Osteocyte (in vitro differentiated cells): Measurements from ENCODE around the gene TDRD1. TPM values are rescaled to one million over a fixed set of nuclear protein-coding genes. Genes with fewer than 3 reads are reported as not detected.

Source experiments
- DNase-seq: peaks from one replicate; pipeline ENCODE4 v3.0.0; 2021; ENCODE audit warnings: mixed read lengths; ENCODE audit not compliant: unreplicated experiment; ENCODE audit errors: extremely low spot score
- H3K27ac Mint-ChIP-seq: one replicate; pipeline ENCODE4 v1.8.0; 2021; ENCODE audit warnings: mild to moderate bottlenecking, mixed read lengths; ENCODE audit not compliant: unreplicated experiment
- H3K27me3 Mint-ChIP-seq: one replicate; pipeline ENCODE4 v1.8.0; 2021; ENCODE audit warnings: mixed read lengths; ENCODE audit not compliant: unreplicated experiment
- H3K36me3 Mint-ChIP-seq: one replicate; pipeline ENCODE4 v1.8.0; 2021; ENCODE audit warnings: mixed read lengths; ENCODE audit not compliant: unreplicated experiment
- H3K4me1 Mint-ChIP-seq: one replicate; pipeline ENCODE4 v1.8.0; 2021; ENCODE audit warnings: mixed read lengths; ENCODE audit not compliant: unreplicated experiment
- H3K4me3 Mint-ChIP-seq: one replicate; pipeline ENCODE4 v1.8.0; 2021; ENCODE audit warnings: mild to moderate bottlenecking, moderate library complexity, mixed read lengths; ENCODE audit not compliant: unreplicated experiment
- H3K9me3 Mint-ChIP-seq: one replicate; pipeline ENCODE4 v1.8.0; 2021; ENCODE audit warnings: mixed read lengths; ENCODE audit not compliant: unreplicated experiment
- total RNA-seq: library from RNA; stranded (reverse); gene quantifications from 2 replicates; pipeline ENCODE4 v1.2.1, GENCODE V29; 2021
- TF ChIP-seq, protein P1 (sequence below): fragments of 200-600 bp; sonication (generic); IDR thresholded peaks from 2 replicates; pipeline ENCODE4 v1.5.0; 2021; ENCODE audit warnings: antibody characterized with exemption, mild to moderate bottlenecking, moderate library complexity

TDRD1 gene
- total RNA-seq, 1 donor from 2014 or later = not detected

DNA sequence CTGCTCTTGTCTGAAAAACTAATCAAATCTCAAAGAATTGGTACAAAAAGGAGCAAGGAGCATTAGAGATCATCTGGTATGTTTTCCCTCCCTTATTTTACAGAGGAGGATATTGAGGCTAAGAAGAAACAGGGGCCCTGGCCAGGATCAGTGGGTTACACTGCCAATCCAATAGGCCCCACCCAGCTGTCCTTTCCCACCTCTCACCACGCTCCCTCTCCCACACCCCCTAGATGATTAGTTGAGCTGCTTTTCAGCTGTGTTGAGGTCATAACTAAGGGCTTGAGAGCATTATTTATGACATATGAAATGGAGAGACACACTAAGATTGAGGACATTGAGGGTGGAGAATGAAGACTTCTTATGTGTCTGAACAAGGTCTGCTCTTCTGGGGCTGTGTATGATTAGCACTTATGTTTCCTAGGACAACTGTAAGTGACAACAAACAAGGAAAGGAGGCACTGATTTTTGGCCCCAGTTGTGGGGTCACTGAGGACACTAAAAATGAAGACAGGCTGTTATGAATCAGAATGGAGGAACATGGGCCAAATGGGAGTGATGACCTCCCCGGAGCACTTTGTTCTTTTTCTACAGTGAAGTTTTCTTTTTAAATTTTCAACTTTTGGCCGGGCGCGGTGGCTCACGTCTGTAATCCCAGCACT, 86.4 kb downstream of the TDRD1 start:
- Mint-ChIP-seq H3K9me3 (no peaks in the 10 kb centered on the region), H3K27ac (no peak overlapping the region), H3K36me3 (no peaks in the 10 kb centered on the region), H3K27me3 (no peaks in the 10 kb centered on the region), H3K4me1 (peaks cover 5% of the 10 kb centered on the region), H3K4me3 (no peak overlapping the region)
- TF ChIP-seq, protein P1, sequence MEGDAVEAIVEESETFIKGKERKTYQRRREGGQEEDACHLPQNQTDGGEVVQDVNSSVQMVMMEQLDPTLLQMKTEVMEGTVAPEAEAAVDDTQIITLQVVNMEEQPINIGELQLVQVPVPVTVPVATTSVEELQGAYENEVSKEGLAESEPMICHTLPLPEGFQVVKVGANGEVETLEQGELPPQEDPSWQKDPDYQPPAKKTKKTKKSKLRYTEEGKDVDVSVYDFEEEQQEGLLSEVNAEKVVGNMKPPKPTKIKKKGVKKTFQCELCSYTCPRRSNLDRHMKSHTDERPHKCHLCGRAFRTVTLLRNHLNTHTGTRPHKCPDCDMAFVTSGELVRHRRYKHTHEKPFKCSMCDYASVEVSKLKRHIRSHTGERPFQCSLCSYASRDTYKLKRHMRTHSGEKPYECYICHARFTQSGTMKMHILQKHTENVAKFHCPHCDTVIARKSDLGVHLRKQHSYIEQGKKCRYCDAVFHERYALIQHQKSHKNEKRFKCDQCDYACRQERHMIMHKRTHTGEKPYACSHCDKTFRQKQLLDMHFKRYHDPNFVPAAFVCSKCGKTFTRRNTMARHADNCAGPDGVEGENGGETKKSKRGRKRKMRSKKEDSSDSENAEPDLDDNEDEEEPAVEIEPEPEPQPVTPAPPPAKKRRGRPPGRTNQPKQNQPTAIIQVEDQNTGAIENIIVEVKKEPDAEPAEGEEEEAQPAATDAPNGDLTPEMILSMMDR = no peak
- DNase-seq = no peak

DNA sequence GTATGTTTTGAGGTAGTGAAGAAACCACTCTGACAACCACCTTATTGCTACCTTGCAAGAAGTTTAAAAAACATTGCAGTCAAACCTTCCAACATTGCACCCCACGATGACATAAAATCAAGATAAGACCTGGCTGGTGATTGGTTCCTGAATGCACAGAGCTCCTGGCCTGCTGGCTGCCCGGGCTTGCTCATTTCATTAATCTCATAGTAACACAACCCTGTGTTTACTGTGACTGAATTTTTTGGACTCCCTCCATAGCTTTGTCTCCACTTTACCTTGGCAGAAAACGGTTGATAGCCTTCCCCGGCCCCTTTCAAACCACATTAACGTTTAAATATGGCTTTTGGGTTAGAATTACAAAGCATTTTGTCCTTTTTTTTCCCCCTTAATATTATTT, 87.4 kb downstream of the TDRD1 start:
- no peak overlapping the region for H3K27ac Mint-ChIP-seq
- H3K36me3 Mint-ChIP-seq = no peaks in the 10 kb centered on the region
- no peaks in the 10 kb centered on the region for H3K9me3 Mint-ChIP-seq
- H3K27me3 Mint-ChIP-seq = no peaks in the 10 kb centered on the region
- DNase-seq = no peak
- no peak overlapping the region for H3K4me3 Mint-ChIP-seq
- TF ChIP-seq, protein P1 = no peak
- H3K4me1 Mint-ChIP-seq = peaks cover 7% of the 10 kb centered on the region

DNA sequence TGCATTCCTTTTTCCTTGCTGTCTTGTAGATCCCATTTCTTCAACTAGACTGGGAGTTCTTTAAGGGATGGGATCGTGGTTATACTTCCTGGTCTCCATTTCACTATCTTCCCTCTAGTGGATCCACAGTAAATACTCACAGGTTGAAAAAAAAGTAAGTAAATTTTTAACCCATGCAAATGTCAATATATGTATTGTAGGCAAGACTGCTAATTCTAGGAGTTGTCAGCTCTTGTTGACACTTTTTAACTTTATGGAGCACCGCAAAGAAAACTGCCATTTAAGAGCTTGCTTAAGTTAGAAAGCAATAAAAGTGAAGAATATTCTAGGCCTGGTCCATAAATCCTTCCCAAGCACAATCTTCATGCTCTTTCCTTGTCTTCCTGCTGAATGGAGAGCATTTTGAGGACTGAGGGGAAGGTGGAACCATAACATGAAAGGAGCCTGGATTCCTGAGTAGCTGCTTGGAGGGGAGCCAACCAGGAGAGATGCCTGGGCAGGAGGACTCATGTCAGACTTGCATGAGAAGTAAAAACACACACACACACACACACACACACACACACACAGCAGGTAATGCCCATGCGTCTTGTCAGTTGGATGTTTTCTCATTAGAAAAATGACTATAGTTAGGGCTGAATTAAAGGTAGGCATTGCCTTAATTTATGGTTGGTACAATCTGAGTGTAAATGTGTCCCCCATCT, 92.1 kb downstream of the TDRD1 start:
- H3K27ac Mint-ChIP-seq = peak overlapping the region; percentile 25
- no peaks in the 10 kb centered on the region for H3K9me3 Mint-ChIP-seq
- TF ChIP-seq, protein P1 = no peak
- H3K27me3 Mint-ChIP-seq = no peaks in the 10 kb centered on the region
- H3K4me1 Mint-ChIP-seq = peaks cover 15% of the 10 kb centered on the region
- no peaks in the 10 kb centered on the region for H3K36me3 Mint-ChIP-seq
- DNase-seq = no peak
- no peak overlapping the region for H3K4me3 Mint-ChIP-seq

DNA sequence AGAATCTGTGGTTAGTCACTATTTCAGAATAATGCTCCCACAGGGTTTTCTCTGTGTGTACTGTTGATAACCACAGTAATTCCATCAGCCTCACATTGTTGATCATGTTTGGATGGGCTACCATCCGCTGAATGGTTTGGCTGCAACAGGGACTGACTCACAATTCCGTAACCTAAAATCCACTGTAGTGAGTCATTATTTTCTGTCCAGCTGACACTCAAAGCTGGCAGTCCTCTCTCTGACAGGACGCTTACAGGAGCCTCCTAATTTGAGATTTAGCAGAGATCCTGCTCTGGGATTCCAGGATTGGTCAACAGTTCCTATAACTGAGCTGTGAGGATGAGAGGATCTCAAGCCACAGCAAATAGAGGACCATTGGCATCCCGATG, 92.6 kb downstream of the TDRD1 start:
- Mint-ChIP-seq H3K27me3 (no peaks in the 10 kb centered on the region), H3K4me3 (no peak overlapping the region), H3K9me3 (no peaks in the 10 kb centered on the region), H3K36me3 (no peaks in the 10 kb centered on the region), H3K4me1 (peaks cover 15% of the 10 kb centered on the region), H3K27ac (peak overlapping the region; percentile 28)
- TF ChIP-seq, protein P1 = no peak
- no peak for DNase-seq

DNA sequence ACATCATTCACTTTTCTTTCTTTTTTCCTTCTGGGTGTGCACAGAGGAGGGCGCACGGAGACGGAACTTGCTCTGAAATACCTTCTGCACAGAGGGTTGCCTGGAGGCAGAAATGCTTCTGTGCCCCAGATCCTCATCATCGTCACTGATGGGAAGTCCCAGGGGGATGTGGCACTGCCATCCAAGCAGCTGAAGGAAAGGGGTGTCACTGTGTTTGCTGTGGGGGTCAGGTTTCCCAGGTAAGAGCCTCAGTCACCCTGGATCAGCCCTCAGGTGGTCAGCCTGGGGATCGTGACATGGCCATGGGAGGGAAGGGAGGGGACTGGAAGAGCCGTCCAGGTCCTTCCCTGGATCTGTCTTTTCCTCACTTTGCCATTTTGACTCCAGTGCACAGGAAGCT, 93.5 kb downstream of the TDRD1 start:
- H3K4me1 Mint-ChIP-seq = peaks cover 15% of the 10 kb centered on the region

More for the DNA sequence above, 93.5 kb downstream of the TDRD1 start:
- Mint-ChIP-seq H3K4me3 (no peak overlapping the region), H3K27me3 (no peaks in the 10 kb centered on the region), H3K9me3 (no peaks in the 10 kb centered on the region), H3K27ac (no peak overlapping the region), H3K36me3 (no peaks in the 10 kb centered on the region)
- TF ChIP-seq, protein P1 = no peak
- DNase-seq = no peak
